Effector memory CD8-positive, alpha-beta T cell (primary cell): Measurements from ENCODE around the gene COL9A3.

Experiments used
- ATAC-seq: fragments of 150-1000 bp; cut with Tn5 transposase; replicated peaks from 2 replicates; pipeline ENCODE4 v1.10.0; 2021; ENCODE audit warnings: mild to moderate bottlenecking, moderate library complexity
- DNase-seq, 3 experiments: peaks; one replicate each; pipeline ENCODE4 v3.0.0; 2021
- H3K27ac Mint-ChIP-seq, 2 donors: one replicate each; pipeline ENCODE4 v1.8.0; 2022; ENCODE audit warnings: mild to moderate bottlenecking in 2 of 2, mixed read lengths in 2 of 2, moderate library complexity in 2 of 2
- H3K27me3 Mint-ChIP-seq, 2 donors: one replicate each; pipeline ENCODE4 v1.8.0; 2022; ENCODE audit warnings: mixed read lengths in 2 of 2
- H3K36me3 Mint-ChIP-seq: one replicate; pipeline ENCODE4 v1.8.0; 2022; ENCODE audit warnings: mild to moderate bottlenecking, moderate library complexity, mixed read lengths; ENCODE audit not compliant: insufficient read depth
- H3K4me1 Mint-ChIP-seq, 2 donors: one replicate each; pipeline ENCODE4 v1.8.0; 2022; ENCODE audit warnings: low read depth in 2 of 2, mixed read lengths in 2 of 2
- H3K4me3 Mint-ChIP-seq, 2 donors: one replicate each; pipeline ENCODE4 v1.8.0; 2022; ENCODE audit warnings: mild to moderate bottlenecking in 2 of 2, mixed read lengths in 2 of 2, moderate library complexity in 2 of 2
- H3K9me3 Mint-ChIP-seq, 2 donors: one replicate each; pipeline ENCODE4 v1.8.0; 2022; ENCODE audit warnings: mixed read lengths in 2 of 2

The COL9A3 gene

DNA sequence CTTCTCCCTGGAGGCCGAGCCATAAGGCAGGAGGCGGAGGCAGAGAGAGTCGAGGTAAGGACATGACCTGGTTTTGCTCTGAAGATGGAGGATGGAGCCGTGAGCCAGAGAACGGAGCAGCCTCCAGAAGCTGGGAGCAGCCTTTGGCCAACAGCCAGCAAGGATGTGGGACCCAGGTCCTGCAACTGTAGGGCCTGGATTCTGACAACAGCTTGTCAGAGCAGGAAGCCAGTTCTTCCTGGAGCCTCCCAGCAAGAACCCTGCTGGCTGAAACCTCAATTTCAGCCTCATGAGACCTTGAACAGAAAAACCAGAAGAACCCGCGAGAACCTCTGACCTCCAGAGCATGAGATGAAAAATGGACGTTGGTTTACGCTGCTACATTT is 34.0 kb upstream of the COL9A3 start:
- no peak for ATAC-seq
- H3K27ac Mint-ChIP-seq = no peak overlapping the region
- H3K4me3 Mint-ChIP-seq = no peak overlapping the region
- H3K36me3 Mint-ChIP-seq = no peaks in the 10 kb centered on the region
- no peaks in the 10 kb centered on the region for H3K27me3 Mint-ChIP-seq
- H3K4me1 Mint-ChIP-seq = peaks cover 0 to 4% of the 10 kb centered on the region in 2 donors
- H3K9me3 Mint-ChIP-seq = no peaks in the 10 kb centered on the region
- no peak for DNase-seq

DNA sequence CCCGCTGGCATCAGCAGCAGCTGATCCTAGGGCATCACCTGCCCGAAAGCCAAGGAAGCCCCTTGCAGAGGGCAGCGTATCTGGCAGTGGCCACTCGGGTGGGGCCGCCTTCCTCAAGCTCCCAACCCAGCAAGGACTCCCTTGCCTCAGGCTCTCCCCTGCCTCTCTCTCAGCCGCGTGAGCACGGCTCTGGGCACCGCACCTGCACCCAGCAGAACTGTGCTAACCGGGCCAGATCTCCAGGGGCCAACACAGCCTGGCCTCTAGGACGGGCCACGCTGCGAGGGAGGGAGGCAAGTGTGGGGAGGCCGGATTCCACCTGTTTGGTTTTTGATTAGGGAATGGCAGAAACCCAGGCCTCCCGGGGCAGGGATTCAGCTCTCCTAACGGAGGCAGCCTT is 32.4 kb upstream of the COL9A3 start:
- no peaks in the 10 kb centered on the region for H3K36me3 Mint-ChIP-seq
- peaks cover 0 to 4% of the 10 kb centered on the region in 2 donors for H3K4me1 Mint-ChIP-seq
- H3K27me3 Mint-ChIP-seq = no peaks in the 10 kb centered on the region
- no peak overlapping the region for H3K27ac Mint-ChIP-seq
- ATAC-seq (no peak), DNase-seq (no peak)
- no peak overlapping the region for H3K4me3 Mint-ChIP-seq
- H3K9me3 Mint-ChIP-seq = no peaks in the 10 kb centered on the region

DNA sequence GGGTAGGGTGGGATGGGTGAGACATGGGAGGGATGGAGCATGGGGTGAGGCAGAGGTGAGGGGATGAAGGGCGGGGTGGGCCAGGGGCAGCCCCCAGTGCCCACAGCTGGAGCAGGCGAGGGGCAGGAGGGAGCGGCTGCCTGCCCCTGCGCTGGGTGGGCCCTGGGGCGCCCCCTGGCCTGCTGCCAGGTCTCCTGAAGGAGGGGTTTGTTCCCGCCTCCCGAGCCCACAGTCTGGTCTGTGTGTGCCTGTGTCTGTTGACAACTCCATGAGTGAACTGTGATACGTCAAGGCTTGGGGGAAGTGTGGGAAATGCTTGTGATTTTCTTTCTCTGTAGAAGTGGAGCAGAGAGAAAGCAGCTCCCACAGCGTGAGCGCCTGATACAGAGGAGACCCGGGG is 31.5 kb upstream of the COL9A3 start:
- Mint-ChIP-seq H3K4me1 (peaks cover 0 to 4% of the 10 kb centered on the region in 2 donors), H3K27me3 (no peaks in the 10 kb centered on the region), H3K36me3 (no peaks in the 10 kb centered on the region), H3K27ac (no peak overlapping the region), H3K4me3 (no peak overlapping the region), H3K9me3 (no peaks in the 10 kb centered on the region)
- ATAC-seq (no peak), DNase-seq (no peak)

DNA sequence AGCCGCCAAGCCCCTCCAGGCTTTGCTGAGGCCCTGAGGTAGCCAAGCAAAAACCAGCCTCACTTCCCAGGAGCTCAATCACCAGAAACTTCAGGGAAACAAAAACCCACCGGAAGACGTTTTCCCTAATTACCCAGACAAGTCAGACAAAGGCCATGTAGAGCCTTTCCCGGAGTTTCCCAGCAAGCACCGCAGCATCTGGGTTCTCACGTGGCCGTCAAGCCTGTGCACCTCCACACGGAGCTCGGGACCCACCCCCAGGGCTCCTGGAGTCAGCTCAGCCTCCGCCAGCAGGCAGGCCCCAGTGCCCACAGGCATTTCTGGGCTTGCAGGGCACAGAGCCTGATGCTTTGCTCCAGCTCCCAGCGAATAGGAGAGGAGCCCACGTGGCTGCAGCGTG is 30.7 kb upstream of the COL9A3 start:
- Mint-ChIP-seq H3K27me3 (no peaks in the 10 kb centered on the region), H3K27ac (no peak overlapping the region), H3K4me1 (peaks cover 0 to 4% of the 10 kb centered on the region in 2 donors), H3K4me3 (no peak overlapping the region), H3K9me3 (no peaks in the 10 kb centered on the region), H3K36me3 (no peaks in the 10 kb centered on the region)
- DNase-seq (no peak), ATAC-seq (no peak)

DNA sequence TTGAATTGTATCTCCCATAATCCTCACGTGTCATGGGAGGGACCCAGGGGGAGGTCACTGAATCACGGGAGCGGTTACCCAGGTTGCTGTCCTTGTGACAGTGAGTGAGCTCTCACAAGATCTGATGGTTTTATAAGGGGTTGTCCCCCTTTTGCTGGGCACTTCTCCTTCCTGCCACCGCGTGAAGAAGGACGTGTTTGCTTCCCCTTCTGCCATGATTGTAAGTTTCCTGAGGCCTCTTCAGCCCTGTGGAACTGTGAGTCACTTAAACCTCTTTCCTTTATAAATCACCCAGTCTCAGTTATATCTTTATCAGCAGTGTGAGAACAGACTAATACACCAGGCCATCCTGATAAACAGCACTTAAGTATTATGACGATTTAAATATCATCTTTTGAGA is 29.5 kb upstream of the COL9A3 start:
- no peak overlapping the region for H3K4me3 Mint-ChIP-seq
- no peak for ATAC-seq

DNA sequence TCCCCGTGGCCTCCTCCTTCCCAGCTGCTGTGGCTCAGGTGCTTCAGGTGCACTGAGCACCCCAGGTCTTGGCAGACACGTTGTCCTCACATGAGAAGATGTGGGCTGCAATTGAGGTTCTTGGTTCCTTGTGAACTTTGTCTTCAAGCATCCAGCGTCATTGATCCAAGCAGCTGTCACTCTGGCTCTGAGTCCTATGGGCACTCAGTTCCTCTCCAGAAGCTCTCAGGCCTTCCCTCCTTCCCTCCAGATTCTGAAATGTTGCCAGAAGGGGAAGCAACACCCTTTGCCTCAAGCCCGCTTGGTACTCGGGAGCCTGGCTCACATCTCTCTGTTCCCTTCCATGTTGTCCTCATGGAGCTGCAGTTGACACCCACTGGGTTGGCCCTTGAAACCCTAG is 29.0 kb upstream of the COL9A3 start:
- Mint-ChIP-seq H3K36me3 (peaks cover 2% of the 10 kb centered on the region), H3K27ac (no peak overlapping the region), H3K4me1 (peaks cover 5 to 9% of the 10 kb centered on the region in 2 donors), H3K4me3 (no peak overlapping the region), H3K27me3 (no peaks in the 10 kb centered on the region), H3K9me3 (no peaks in the 10 kb centered on the region)
- ATAC-seq (no peak), DNase-seq (no peak)

More for the DNA sequence above, 29.5 kb upstream of the COL9A3 start:
- no peaks in the 10 kb centered on the region for H3K36me3 Mint-ChIP-seq
- peaks cover 5 to 9% of the 10 kb centered on the region in 2 donors for H3K4me1 Mint-ChIP-seq
- H3K27me3 Mint-ChIP-seq = no peaks in the 10 kb centered on the region
- H3K27ac Mint-ChIP-seq = no peak overlapping the region
- no peaks in the 10 kb centered on the region for H3K9me3 Mint-ChIP-seq
- DNase-seq = no peak

DNA sequence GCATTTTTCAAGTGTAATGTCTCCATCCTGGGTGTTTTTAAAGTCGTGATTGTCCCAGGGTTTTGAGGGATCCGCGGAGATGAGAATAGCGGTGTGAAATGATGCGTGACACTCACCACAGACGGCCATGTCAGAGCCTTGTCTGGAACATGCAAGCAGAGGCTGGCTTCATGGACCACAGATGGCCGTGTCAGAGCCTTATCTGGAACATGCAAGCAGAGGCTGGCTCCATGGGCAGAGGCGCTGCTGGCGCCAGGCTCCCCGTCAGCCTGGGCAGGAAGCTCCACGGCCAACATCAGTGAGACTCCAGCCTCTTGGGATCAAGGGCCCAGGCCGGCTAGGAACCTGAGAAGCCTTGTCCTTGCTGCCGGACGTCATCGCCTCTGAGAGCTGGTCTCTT is 28.2 kb upstream of the COL9A3 start:
- peaks cover 6% of the 10 kb centered on the region for H3K36me3 Mint-ChIP-seq
- no peak overlapping the region for H3K4me3 Mint-ChIP-seq

DNA sequence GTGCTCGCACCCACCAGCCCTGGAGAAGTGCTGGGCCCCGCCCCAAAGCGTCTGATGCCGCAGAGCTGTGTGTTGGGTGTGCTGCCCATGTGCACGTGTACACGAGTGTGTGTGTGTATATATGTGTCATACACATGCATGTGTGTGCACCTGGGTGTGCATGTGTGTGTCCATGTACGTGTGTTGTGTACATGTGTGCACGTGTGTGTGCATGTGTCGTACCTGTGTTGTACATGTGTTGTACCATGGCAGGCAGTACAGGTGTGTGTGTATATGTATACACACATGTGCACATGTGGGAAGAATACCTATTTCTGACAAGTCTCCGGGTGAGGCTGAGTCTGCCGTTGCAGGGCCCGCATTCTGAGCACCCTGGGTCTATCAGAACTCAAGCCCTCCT is 26.8 kb upstream of the COL9A3 start:
- peaks cover 20% of the 10 kb centered on the region for H3K36me3 Mint-ChIP-seq
- H3K4me3 Mint-ChIP-seq = no peak overlapping the region
- H3K4me1 Mint-ChIP-seq = peaks cover 10 to 21% of the 10 kb centered on the region in 2 donors
- H3K9me3 Mint-ChIP-seq = no peaks in the 10 kb centered on the region
- DNase-seq (no peak), ATAC-seq (no peak)
- H3K27me3 Mint-ChIP-seq = no peaks in the 10 kb centered on the region
- H3K27ac Mint-ChIP-seq = no peak overlapping the region

More for the DNA sequence above, 28.2 kb upstream of the COL9A3 start:
- no peaks in the 10 kb centered on the region for H3K27me3 Mint-ChIP-seq
- no peak for ATAC-seq
- no peak for DNase-seq
- H3K4me1 Mint-ChIP-seq = peaks cover 10 to 13% of the 10 kb centered on the region in 2 donors
- no peaks in the 10 kb centered on the region for H3K9me3 Mint-ChIP-seq
- H3K27ac Mint-ChIP-seq = no peak overlapping the region

DNA sequence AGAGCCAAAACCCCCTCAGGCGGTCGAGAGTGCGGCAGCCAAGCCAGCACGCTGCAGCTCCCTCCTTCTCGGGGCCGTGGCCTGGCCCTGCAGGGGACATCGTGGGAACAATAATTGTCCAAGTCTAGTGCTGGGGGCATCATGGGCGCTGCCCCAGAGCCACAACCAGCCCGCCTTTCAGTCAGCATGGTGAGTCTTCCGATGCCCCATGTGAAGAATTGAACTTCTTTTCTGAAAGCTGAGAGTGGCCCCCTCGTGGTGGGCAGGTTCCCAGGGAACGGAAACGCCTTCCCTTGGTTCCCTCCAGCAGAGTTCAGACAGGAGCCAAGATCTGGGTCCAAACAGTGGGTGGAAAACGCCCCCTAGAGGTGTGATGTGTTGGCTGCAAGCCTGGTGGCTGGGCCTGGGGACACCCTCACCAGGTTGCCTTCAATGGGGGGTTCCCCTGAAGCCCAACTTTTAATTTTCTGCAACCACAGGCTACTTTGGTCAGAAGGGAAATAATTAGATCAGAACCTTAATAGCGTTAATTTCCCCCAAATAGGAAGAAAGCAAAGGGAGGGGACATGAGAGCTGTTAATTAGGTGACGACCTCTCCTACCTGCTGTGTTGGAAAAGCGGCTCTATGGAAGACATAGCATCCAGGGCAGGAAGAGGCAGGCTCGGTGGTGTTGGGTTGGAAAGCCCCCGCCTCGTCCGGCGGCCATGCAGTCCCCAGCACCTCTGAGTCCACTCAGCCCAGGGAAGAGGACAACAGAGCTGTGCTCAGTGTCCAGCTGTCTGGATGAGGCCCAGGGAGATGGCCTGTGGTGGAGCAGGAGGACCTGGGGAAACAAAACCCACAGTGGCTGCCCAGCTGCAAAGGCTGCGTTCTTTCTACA is 25.3 kb upstream of the COL9A3 start:
- Mint-ChIP-seq H3K27ac (peak overlapping the region; percentile 20 to 87), H3K36me3 (peaks cover 31% of the 10 kb centered on the region), H3K9me3 (no peaks in the 10 kb centered on the region), H3K4me1 (peaks cover 10 to 24% of the 10 kb centered on the region in 2 donors), H3K27me3 (no peaks in the 10 kb centered on the region), H3K4me3 (peak overlapping the region in 1 of 2 donors; percentile 55)
- ATAC-seq = no peak
- DNase-seq = peak; percentile 50 to 62 (median 57)

DNA sequence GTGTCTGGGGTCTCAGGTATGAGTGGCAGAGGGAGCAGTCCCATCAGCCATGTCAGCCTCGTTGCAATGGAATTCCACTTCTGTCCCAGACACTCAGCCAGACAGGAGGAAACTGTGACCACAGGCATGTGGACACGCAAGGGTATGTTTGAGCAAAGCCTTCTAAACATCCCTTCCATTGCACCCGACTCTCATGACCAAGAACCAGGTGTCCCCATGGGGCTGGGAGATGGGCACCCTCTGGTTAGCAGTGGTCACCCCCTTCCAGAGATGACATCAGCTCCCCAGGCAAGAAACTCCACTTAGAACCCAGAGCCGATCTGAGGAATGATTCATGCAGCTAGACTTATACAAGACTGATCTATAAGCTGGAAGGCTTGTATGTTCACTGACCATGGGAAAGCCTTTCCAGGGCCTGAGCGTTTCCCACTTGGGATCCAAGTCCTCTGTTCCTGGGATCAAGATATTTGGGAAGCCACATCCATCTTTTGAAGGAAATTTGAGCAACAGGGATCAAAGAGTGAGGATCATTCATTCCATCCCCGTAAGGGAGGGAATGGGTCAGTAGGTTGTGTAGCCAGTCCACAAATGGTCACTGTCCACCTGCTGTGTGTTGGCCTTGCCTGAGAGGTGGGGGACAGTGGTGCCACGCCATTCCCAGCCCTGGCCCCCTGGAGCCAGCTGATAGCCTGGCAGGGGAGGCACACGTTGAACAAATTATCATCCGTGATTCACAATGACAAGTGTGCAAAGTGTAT is 24.5 kb upstream of the COL9A3 start:
- H3K9me3 Mint-ChIP-seq = no peaks in the 10 kb centered on the region
- peaks cover 36% of the 10 kb centered on the region for H3K36me3 Mint-ChIP-seq
- H3K4me3 Mint-ChIP-seq = peak overlapping the region; percentile 89 to 90
- H3K27ac Mint-ChIP-seq = peak overlapping the region; percentile 96 to 97
- H3K4me1 Mint-ChIP-seq = peaks cover 15 to 28% of the 10 kb centered on the region in 2 donors
- H3K27me3 Mint-ChIP-seq = no peaks in the 10 kb centered on the region
- DNase-seq (no peak), ATAC-seq (no peak)

DNA sequence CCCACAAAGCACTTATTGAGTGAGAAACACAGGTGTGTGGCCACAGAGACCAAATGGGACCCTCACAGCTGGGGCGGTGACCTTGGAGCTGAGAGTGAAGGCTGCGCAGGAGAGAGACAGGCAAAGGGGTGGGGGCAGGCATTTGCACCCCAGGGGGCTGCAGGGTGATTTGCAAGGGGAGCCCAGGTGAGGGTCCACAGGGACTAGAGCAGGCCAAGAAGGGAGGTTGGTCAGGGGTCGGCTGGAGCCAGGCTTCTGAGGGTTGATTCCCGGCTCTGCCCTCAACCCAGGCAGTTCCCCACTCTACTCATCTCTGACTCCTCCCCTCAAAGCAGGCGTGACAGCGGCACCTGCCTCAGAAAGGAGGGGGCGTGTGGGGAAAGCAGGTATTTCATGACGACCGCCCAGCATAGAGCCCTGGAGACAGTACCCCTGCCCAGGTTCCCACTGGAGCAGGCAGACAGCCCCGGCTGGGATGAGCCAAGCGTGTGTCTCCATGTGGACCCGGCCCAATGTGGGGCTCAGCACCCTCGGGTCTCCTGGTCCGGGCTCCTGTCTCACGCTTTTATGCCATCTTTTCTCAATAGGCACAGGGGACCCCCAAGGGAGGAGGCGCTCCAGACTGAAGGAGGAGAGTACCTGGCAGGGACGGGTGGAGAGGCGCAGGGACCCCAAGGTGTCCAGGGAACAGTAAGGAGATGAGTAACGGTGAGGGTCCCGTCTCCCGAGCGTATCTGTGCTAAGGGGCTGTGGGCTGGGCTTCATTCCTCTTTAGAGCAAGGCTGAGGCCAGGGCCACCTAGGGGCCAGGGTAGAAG is 23.7 kb upstream of the COL9A3 start:
- Mint-ChIP-seq H3K27ac (peak overlapping the region; percentile 96 to 97), H3K4me3 (peak overlapping the region; percentile 89 to 90), H3K27me3 (no peaks in the 10 kb centered on the region), H3K9me3 (no peaks in the 10 kb centered on the region), H3K4me1 (peaks cover 23 to 34% of the 10 kb centered on the region in 2 donors), H3K36me3 (peaks cover 36% of the 10 kb centered on the region)
- ATAC-seq (no peak), DNase-seq (no peak)

DNA sequence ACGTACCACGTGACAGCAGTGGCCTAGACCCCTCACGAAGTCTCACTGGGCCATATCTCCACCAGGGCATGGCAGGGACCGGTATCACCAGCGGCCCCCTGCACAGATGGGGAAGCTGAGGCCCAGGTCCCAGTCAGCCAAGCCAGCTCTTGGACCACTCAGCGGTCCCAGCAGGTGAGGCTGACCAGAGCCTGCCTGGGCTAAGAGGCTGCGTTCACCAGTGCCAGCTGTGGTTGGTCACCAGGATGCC is 23.2 kb upstream of the COL9A3 start:
- H3K4me3 Mint-ChIP-seq = peak overlapping the region; percentile 89 to 90
- no peaks in the 10 kb centered on the region for H3K27me3 Mint-ChIP-seq
- H3K4me1 Mint-ChIP-seq = peaks cover 28 to 38% of the 10 kb centered on the region in 2 donors
- no peaks in the 10 kb centered on the region for H3K9me3 Mint-ChIP-seq
- no peak for ATAC-seq
- peaks cover 36% of the 10 kb centered on the region for H3K36me3 Mint-ChIP-seq
- DNase-seq = no peak
- peak overlapping the region; percentile 96 to 97 for H3K27ac Mint-ChIP-seq

DNA sequence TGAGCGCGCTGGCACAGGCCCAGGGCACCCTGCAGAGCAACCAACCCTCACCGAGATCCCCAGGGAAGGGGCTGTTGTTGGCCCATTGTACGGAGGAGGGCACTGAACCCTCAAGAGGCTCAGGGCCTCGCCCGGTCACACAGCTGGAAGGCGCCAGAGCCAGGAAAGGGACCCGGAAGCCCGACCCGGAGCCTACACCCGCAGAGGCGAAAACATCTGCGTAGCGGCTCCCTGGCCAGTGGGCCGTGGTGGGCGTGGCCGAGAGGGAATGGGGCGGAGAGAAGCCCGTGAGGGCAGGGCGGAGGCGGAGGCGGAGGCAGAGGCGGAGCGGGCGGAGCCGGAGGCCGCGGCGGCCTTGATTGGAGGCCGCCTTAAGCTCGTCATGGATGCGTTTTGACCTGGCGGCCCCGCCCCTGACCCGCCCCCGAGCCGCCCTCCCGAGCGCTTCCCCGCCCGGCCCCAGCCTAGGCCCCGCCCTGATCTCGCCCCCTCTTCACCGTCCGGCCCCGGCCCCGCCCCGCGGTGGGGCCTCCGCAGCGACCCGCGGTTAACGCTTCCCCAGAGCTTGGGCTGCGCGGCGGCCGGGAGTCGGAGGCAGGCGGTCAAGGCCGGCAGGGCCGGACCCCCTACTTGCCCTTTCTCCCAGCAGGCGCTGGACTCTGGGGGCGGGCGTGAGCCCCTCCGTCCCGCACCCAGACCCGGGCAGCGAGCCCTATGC is 22.7 kb upstream of the COL9A3 start:
- peak; percentile 74 for ATAC-seq

More for the DNA sequence above, 22.7 kb upstream of the COL9A3 start:
- Mint-ChIP-seq H3K4me1 (peaks cover 29 to 38% of the 10 kb centered on the region in 2 donors), H3K4me3 (peak overlapping the region; percentile 89 to 90), H3K27me3 (no peaks in the 10 kb centered on the region), H3K27ac (peak overlapping the region; percentile 96 to 97), H3K9me3 (no peaks in the 10 kb centered on the region), H3K36me3 (peaks cover 36% of the 10 kb centered on the region)
- DNase-seq = peak; percentile 91 to 98 (median 93)
